A549 treated with Mapracorat at 1 μM for 4 hours (cell line): ENCODE measurements around the gene RNF214. TPM values are rescaled to one million over a fixed set of nuclear protein-coding genes. Genes with fewer than 3 reads are reported as not detected.

ENCODE experiments used
- total RNA-seq: library from RNA; stranded (reverse); fragments of 200-300 nt; extraction: Qiagen RNA extraction; gene quantifications from 5 replicates; pipeline ENCODE4 v1.2.3, GENCODE V29; 2022

Gene RNF214
- total RNA-seq = 9.6 to 12.6 TPM (median 12.0 TPM) in 5 replicates

GRCh38 chr11:117232092-117232878 lies at the start of gene RNF214:
RNF214 (plus strand) TSS chr11:117232671; CDS start chr11:117234273, 1,602 bp downstream.

GRCh38 chr11:117199053-117199915 lies 33.2 kb upstream of the RNF214 start, which contains the start of gene TAGLN:
TAGLN (plus strand) TSS chr11:117199370; CDS start chr11:117203014, 3,644 bp downstream.

GRCh38 chr11:117231842-117232091 lies 704 bp upstream of the RNF214 start, which contains the start of gene PCSK7:
PCSK7 (minus strand) TSS chr11:117232073; CDS start chr11:117229844, 2,229 bp downstream.

DNA sequence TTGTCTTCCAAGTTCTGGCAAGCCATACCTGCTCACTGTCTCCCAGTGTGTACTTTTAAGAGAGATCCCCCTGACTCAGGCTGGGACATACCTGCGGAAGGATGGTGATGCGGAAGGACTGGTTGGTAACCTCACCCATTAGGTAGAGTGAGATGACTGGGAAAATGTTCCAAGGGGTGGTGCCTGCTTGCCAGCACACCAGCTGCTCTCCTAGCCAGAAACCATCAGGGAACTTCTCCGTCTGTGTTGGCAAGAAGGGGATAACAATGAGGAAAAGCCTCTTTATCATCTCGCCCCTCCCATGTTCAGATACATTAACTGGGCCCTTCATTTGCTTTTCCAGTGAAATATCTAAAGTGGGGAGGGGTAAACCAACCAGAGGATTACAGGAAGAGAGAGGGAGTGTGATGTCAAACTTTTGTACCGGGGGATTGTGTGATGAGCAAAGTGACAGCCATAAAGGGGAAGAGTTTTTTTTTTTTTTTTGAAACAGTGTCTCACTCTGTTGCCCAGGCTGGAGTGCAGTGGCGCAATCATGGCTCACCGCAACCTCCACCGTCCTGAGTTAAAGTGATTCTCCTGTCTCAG lies 58.4 kb downstream of the RNF214 start, which contains the start of gene BACE1-AS:
Gene BACE1-AS (plus strand): TSS at position 538 of the 588 bp plus-strand sequence.

DNA sequence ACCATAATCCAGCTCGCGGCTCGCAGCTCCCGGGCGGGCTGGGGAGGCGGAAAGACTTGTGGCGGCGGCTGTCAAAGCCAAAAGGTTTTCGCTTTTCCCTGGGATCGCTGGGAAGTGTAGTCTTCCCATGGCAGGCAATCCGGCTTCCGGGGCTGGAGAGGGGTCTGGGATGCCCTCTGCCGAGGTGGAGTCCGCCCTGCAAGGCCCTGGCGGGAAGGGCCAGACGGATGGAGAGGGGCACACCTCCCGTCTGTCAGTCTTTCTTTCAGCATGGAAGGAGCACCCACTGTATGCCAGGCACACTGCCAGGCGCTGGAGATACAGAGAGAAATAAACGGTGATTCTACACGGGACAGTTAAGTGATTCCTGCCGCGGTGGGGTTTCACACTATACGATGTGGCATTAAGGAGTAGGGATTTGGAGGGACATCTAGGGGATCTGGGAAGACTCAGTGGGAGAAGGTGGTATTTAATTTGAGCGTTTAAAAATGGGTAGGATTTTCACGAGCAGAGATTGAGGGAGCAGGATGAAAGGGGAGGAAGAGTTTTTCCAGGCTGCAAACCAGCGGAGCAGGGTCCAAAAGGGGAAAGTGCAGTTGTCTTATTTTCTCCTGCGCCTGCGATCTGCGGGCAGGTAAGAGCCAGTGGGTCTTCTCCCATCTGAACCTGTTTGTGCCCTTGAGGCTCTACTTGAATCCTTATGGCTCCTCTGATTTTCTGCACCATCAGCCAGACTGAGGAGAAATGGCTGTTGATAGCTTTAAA lies 83.9 kb downstream of the RNF214 start, which contains the start of gene BACE1:
Gene BACE1 (minus strand): TSS at position 60 of the 765 bp plus-strand sequence. CDS start 461 bp downstream, outside the sequence.

GRCh38 chr11:117327567-117328374 lies 95.3 kb downstream of the RNF214 start, which contains the start of gene CEP164:
CEP164 (plus strand) TSS chr11:117327854; CDS start chr11:117338587, 10,733 bp downstream.

Other genes with a start within 250 kb of the RNF214 start
- 6.6 to 9.6 TPM (median 7.8 TPM) in 5 replicates for gene SIK3, start 134.2 kb upstream of the RNF214 start, total RNA-seq
- gene PAFAH1B2, start 88.4 kb upstream of the RNF214 start, total RNA-seq = 31.4 to 40.5 TPM (median 38.3 TPM) in 5 replicates
- gene SIDT2, start 53.9 kb upstream of the RNF214 start, total RNA-seq = 3.9 to 7.2 TPM (median 5.1 TPM) in 5 replicates
- 60.2 to 140 TPM (median 109 TPM) in 5 replicates for gene TAGLN, start 33.3 kb upstream of the RNF214 start, total RNA-seq
- 15.0 to 19.9 TPM (median 16.3 TPM) in 5 replicates for gene PCSK7, start 598 bp upstream of the RNF214 start, total RNA-seq
- gene BACE1-AS, start 58.7 kb downstream of the RNF214 start, total RNA-seq = 1.3 to 2.7 TPM (median 2.1 TPM) in 5 replicates
- 8.5 to 10.3 TPM (median 10.1 TPM) in 5 replicates for gene BACE1, start 83.6 kb downstream of the RNF214 start, total RNA-seq
- gene CEP164, start 95.2 kb downstream of the RNF214 start, total RNA-seq = 15.5 to 18.6 TPM (median 16.3 TPM) in 5 replicates